Stimulated activated CD4-positive, alpha-beta T cell treated with anti-CD3 and anti-CD28 coated beads, Interleukin-1b, Interleukin-23, amount 100 ng/mL, for 4 hours (primary cell): ENCODE results near the gene ESAM.
A peak's percentile ranks its signal among the peaks of the same experiment; 100 is the strongest.

Experiments used
- DNase-seq, 2 donors: peaks; one replicate each; pipeline ENCODE4 v3.0.0-alpha.2; 2020; ENCODE audit warnings: low read depth in 2 of 2

ESAM gene

DNA sequence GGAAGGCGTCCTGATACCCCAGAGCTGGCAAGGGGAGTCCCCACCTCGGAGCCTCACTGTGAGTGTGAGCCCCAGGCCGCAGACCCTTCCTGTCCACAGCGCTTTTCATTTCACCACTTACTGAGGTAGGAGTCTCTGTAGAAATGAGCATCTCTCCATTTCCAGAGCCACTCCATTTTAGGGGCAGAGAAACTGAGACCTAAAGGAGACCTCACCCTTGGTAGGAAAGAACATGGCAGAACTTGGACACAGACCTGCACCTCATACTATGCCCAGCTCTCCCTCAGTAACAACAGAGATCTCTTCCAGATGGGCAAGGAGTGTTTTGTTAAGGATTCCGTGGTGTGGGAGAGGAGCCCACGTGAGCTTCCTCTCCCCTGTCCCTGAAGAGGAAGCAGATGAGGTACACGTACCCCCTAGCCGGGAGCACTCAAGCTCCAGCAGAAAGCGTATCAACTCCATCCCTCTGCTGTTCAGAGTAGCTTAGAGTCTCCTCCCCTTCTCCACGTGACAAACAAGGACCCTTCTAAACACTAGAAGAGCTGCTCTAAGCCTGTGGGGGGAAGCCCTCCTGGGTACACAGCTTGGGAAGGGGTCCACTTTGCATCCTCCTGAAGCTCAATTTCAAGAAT is 9.5 kb downstream of the ESAM start:
- no peak for DNase-seq

GRCh38 chr11:124751741-124752470 is 10.2 kb downstream of the ESAM start, which contains the start of gene VSIG2:
TSS of gene VSIG2 (minus strand) at chr11:124752255. CDS start at chr11:124752137, 118 bp downstream.
- DNase-seq: no peak

- DNase-seq: no peak
These were observed 10.7 kb downstream of the ESAM start for GRCh38 chr11:124751391-124751740.

DNA sequence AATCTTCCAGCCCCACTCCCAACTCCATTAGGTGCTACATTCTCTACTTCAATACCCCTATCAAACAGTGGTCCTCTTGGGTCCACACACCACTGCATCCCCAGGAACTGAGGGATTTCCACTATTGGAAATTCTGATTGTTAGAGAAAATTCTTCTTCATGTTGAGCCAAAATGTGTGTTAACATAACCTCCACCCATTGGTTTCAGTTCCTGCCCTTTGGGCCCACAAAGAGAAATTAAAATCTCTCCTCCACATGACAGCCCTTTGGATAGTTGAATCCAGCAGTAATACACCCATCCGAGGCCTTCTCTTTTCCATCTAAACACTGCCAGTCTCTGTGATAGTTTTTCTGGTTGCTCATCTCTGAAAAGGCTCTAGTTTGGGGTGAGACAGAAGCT is 12.2 kb downstream of the ESAM start:
- DNase-seq: no peak

DNA sequence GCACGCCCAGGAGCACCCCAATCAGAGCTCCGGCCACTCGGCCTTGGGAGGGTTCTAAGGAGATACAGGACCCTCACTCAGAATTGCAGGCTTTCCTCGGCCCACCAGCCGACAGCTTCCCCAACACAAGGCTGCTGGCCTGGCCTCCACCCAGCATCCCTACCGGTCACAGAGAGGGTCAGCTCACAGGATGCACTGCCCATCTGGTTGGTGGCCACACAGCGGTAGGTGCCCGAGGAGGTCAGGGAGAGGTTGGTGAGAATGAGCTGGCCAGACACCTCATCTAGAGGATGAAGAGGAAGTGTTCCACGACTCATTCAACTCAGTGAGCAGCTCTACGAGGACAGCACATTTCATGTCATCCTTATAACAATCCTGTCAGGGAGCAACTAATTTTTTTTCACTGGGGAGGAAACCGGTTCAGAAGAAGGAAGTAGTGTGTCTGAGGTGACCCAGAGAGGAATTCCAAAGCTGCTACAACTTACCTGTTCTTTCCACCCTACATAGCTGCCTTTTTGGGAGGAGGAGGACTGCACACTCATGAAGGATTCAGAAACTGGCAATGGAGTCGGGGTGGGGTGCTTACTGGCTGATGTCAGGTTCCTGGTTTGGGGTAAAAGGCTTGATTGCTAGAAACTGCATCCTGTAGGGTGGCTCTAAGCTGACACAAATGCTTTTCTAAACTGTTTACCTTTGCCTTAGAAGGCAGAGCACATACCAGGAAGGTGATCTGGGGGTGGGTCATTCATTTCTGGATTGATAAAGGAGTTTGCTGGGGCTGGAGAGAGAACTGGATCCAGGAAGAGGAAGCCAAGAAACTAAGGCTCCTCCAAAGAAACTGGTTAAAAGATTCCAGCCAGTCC is 13.4 kb downstream of the ESAM start:
- DNase-seq: no peak

DNA sequence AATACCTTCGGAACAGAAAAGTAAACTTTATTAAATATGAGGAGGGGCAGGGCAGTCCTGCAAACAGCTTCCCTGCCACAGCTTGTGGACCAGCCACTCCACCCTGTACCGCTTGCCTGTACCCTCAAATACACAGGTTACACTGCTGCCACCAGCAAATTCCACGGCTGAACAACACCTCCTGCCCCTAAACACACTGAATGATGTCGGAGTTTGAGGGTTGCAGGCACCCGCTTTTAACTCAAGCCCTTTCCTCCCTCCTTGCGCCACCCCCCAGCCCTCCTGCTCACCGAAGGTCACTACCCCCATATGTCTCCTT is 14.0 kb downstream of the ESAM start:
- DNase-seq: no peak

GRCh38 chr11:124747406-124748099 is 14.5 kb downstream of the ESAM start:
- DNase-seq: no peak

- peak; percentile 67 to 71 for DNase-seq
These were observed 15.4 kb downstream of the ESAM start for GRCh38 chr11:124746621-124747243.

DNA sequence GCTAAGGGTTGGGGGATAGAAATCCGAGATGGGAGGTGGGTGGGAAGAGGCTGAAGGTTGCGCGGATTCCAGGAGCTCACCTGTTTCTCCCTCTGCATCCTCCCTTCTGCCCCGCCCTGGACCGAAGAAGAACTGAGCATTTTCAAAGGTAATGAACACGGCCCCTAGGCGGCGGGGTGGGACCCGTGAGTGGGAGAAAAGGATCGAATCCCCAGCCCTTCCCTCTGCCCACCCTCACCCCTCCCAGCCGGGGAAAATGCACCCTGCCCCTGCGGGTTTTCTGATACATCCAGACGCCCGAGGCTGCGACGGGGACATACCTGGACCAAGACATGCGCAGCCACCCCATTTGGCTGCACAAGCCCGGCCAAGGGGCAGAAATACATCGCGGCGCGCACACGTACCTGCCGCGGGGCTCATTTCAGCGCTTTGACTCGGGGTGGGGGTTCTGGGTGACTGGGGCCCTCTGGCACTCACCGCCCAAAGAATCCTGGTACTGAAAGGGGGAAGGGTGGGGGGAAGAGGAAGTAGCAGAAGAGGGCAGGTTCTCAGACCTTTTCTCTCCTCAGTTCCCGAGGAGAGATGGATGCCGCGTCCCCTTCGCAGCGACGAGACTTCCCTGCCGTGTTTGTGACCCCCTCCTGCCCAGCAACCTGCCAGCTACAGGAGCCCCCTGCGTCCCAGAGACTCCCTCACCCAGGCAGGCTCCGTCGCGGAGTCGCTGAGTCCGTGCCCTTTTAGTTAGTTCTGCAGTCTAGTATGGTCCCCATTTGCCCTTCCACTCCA is 16.1 kb downstream of the ESAM start:
- DNase-seq: peak in 1 of 2 donors; percentile 26

DNA sequence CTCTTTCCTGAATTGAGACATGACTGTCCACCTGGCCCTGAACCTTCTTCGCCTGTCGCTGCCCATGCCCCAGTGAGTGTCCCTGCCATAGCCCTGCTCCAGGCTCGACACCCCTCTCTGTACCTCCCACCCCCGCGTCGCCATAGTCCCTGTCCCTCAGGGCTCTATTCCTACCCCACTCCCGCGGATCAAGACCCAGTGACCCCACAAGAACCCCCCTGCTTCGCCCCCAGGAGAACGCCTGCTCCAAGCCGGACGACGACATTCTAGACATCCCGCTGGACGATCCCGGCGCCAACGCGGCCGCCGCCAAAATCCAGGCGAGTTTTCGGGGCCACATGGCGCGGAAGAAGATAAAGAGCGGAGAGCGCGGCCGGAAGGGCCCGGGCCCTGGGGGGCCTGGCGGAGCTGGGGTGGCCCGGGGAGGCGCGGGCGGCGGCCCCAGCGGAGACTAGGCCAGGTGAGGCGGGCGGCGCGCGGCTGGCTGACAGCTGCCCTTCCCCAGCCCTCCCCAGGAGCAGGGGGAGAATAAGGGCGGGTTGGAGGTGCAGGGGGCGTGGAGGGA is 16.7 kb downstream of the ESAM start:
- DNase-seq: no peak

DNA sequence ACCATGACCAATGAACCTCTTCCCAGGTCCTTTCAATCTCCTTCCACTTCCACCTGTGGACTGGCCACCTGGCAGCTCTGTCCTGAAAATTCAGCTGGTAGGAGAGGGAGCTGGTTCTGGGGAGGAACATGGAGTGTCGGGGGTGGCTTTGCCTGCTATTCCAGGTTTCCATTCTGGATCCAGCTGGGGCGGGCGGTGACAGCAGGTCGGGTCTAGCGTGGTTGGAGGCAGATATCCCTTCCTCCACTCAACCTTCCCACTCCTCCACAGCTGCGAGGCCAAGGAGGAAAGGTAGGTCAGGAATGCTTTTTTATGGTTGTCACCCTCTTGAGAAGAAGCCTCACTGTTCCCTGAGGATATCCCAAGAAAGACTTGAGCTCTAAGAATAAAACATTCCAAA is 19.0 kb downstream of the ESAM start:
- DNase-seq: no peak

- DNase-seq: no peak
These were observed 19.5 kb downstream of the ESAM start for GRCh38 chr11:124742555-124742954.

GRCh38 chr11:124740277-124740882 is 21.7 kb downstream of the ESAM start:
- peak; percentile 30 to 38 for DNase-seq

GRCh38 chr11:124739479-124740276 is 22.4 kb downstream of the ESAM start, which contains the start of gene NRGN:
TSS of gene NRGN (plus strand) at chr11:124739942. CDS start at chr11:124740085, 143 bp downstream.
- DNase-seq: peak; percentile 71 to 74

GRCh38 chr11:124738713-124739478 is 23.2 kb downstream of the ESAM start:
- DNase-seq: no peak

DNA sequence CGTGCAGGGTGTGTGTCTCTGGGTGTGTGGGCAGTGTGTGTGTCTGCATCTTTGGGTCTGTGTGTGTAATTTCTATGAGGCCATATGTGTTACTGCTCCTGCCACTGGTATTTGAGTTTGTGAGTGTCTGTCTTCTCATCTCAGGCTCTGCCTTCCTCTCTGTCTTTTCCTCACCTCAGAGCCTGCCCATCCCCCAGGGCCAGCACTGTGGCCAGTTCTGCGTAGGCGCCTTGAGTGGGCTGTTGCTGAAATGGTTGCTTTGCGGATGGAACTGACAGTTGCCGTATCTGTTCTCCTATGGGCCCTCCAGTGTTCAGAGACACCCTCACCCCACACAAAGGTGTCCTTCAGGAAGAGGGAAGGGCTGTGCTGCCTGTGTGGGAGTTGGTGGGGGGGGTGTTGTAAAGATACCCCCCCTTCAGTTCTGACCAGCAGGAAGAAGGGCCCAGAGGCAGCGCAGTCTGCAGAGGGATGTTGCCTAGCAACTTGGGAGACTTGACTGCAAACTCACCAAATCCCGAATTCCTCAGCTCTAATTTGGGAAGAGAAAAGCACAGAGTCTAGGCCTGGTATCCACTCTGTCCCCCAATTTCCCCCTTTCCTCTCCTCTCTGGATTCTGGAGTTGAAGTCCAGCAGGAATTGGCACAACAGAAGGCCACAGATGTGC is 24.3 kb downstream of the ESAM start:
- no peak for DNase-seq

DNA sequence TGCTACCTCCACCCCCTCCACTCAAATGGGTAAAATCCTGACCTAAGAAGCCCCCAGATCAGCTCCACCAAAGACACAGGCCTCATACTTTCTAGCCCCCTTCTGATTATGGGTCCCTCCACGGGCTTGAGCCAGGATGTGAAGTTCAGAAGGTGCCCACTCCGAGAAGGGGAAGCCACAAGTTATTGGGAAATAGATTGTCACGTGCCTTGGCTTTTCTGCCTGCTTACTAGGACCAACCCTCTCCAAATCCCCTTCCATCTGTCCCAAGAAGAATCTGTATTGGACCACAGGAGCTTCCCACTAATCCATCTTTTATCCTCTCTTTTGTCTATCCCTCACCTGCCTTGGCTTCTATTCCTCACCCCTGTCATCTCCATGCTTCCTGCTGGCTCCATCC is 25.4 kb downstream of the ESAM start:
- DNase-seq: no peak

DNA sequence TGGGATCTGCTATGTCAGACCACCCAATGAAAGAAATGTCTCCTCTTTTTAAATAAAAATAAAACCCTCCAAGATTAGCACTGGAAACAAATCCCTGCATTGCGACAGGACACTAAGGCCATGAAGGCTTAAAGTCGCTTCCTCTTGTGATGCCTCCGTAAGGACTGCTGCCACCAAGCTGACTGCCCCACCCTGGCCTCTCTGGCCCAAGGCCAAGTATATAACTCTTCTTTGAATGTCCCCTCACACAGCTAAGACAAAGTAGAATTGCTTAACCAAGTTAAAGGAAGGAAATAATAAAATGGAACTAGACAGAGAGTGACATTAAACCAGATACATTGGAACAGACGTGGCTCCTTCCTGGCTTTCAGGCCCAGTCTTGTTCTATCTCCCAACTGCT is 29.9 kb downstream of the ESAM start:
- DNase-seq: no peak
